ENCODE measurements around the gene SPG7.
"Not testable (repeated sequence)": the region's sequence is repeated elsewhere in the genome, so short reads cannot be mapped to it uniquely, and the experiment has no call there.

Gene SPG7

GRCh38 chr16:89507834-89508590 lies at the start of gene SPG7:
Gene SPG7 (plus strand): TSS chr16:89508403. CDS start chr16:89508418, 15 bp downstream.
- peak; percentile 89 for DNase-seq (ENCODE audit: low spot score)

GRCh38 chr16:89458551-89458950 lies 49.7 kb upstream of the SPG7 start:
- DNase-seq (ENCODE audit: low spot score) = no peak

GRCh38 chr16:89458967-89459366 lies 49.2 kb upstream of the SPG7 start:
- no peak for DNase-seq (ENCODE audit: low spot score)

- no peak for DNase-seq (ENCODE audit: low spot score)
Measured at GRCh38 chr16:89460556-89460955, 47.6 kb upstream of the SPG7 start.

- not testable (repeated sequence) for DNase-seq (ENCODE audit: low spot score)
Measured at GRCh38 chr16:89461890-89462289, 46.3 kb upstream of the SPG7 start.

GRCh38 chr16:89462639-89463038 lies 45.6 kb upstream of the SPG7 start:
- DNase-seq (ENCODE audit: low spot score) = not testable (repeated sequence)

- DNase-seq (ENCODE audit: low spot score) = not testable (repeated sequence)
Measured at GRCh38 chr16:89463312-89463711, 44.9 kb upstream of the SPG7 start.

GRCh38 chr16:89466920-89467319 lies 41.3 kb upstream of the SPG7 start:
- no peak for DNase-seq (ENCODE audit: low spot score)

- no peak for DNase-seq (ENCODE audit: low spot score)
Measured at GRCh38 chr16:89467382-89467781, 40.8 kb upstream of the SPG7 start.

- DNase-seq (ENCODE audit: low spot score) = no peak
Measured at GRCh38 chr16:89472711-89473075, 35.5 kb upstream of the SPG7 start.

- DNase-seq (ENCODE audit: low spot score) = no peak
Measured at GRCh38 chr16:89473136-89473712, 35.0 kb upstream of the SPG7 start.

GRCh38 chr16:89473791-89474414 lies 34.3 kb upstream of the SPG7 start:
- DNase-seq (ENCODE audit: low spot score) = peak; percentile 52

GRCh38 chr16:89475144-89475543 lies 33.1 kb upstream of the SPG7 start:
- no peak for DNase-seq (ENCODE audit: low spot score)

GRCh38 chr16:89476379-89476778 lies 31.8 kb upstream of the SPG7 start:
- no peak for DNase-seq (ENCODE audit: low spot score)

- DNase-seq (ENCODE audit: low spot score) = no peak
Measured at GRCh38 chr16:89476811-89477261, 31.4 kb upstream of the SPG7 start.

- peak; percentile 89 for DNase-seq (ENCODE audit: low spot score)
Measured at GRCh38 chr16:89478576-89479221, 29.5 kb upstream of the SPG7 start.

GRCh38 chr16:89481356-89481955 lies 26.7 kb upstream of the SPG7 start:
- DNase-seq (ENCODE audit: low spot score) = no peak

- peak; percentile 32 for DNase-seq (ENCODE audit: low spot score)
Measured at GRCh38 chr16:89482150-89482816, 25.9 kb upstream of the SPG7 start.

- no peak for DNase-seq (ENCODE audit: low spot score)
Measured at GRCh38 chr16:89482817-89483205, 25.4 kb upstream of the SPG7 start.

GRCh38 chr16:89484041-89484501 lies 24.1 kb upstream of the SPG7 start:
- no peak for DNase-seq (ENCODE audit: low spot score)

- DNase-seq (ENCODE audit: low spot score) = no peak
Measured at GRCh38 chr16:89484923-89485679, 23.1 kb upstream of the SPG7 start.

All from kidney tubule cell (primary cell).